OCI-LY1 (cell line): ENCODE results near the gene P4HTM.
A peak's percentile ranks its signal among the peaks of the same experiment; 100 is the strongest.

ENCODE experiments used
- H2AFZ ChIP-seq: fragments of 200-600 bp; sonication (generic), shearing (Covaris generic); 2 replicates; pipeline ENCODE4 v1.6.0; 2014; ENCODE audit warnings: antibody characterized with exemption, mild to moderate bottlenecking, low read length
- H3F3A ChIP-seq: fragments of 200-600 bp; sonication (generic), shearing (Covaris generic); 2 replicates; pipeline ENCODE4 v1.6.0; 2014; ENCODE audit warnings: mild to moderate bottlenecking, antibody characterized with exemption, low read length, moderate library complexity; ENCODE audit not compliant: insufficient read depth
- H3K27ac ChIP-seq: fragments of 200-600 bp; sonication (generic); 2 replicates; pipeline ENCODE4 v1.5.1; 2014; ENCODE audit warnings: low read length, mixed run types, mild to moderate bottlenecking, low read depth; ENCODE audit not compliant: poor library complexity, severe bottlenecking
- H3K27me3 ChIP-seq: fragments of 200-600 bp; sonication (generic); 2 replicates; pipeline ENCODE4 v1.6.0; 2014; ENCODE audit warnings: antibody characterized with exemption, mild to moderate bottlenecking, low read length, moderate library complexity; ENCODE audit not compliant: insufficient read depth
- H3K36me3 ChIP-seq: fragments of 200-600 bp; sonication (generic); 2 replicates; pipeline ENCODE4 v1.6.1; 2014; ENCODE audit warnings: mild to moderate bottlenecking, antibody characterized with exemption, low read length, moderate library complexity, mixed read lengths; ENCODE audit not compliant: insufficient read depth
- H3K4me1 ChIP-seq: fragments of 200-600 bp; sonication (generic); 2 replicates; pipeline ENCODE4 v1.5.1; 2014; ENCODE audit warnings: mild to moderate bottlenecking, low read length, moderate library complexity; ENCODE audit not compliant: insufficient read depth, severe bottlenecking
- H3K4me2 ChIP-seq: fragments of 200-600 bp; sonication (generic), shearing (Covaris generic); 2 replicates; pipeline ENCODE4 v1.6.1; 2014; ENCODE audit warnings: low read length
- H3K4me3 ChIP-seq: fragments of 200-600 bp; sonication (generic); 2 replicates; pipeline ENCODE4 v1.5.1; 2014; ENCODE audit warnings: low read length, low read depth, mild to moderate bottlenecking, mixed read lengths; ENCODE audit not compliant: poor library complexity, severe bottlenecking
- H3K79me2 ChIP-seq: fragments of 200-600 bp; shearing (Covaris generic); 2 replicates; pipeline ENCODE4 v1.6.1; 2016; ENCODE audit warnings: mixed run types, low read length, mixed read lengths; ENCODE audit not compliant: insufficient read depth
- H3K9ac ChIP-seq: fragments of 200-600 bp; sonication (generic), shearing (Covaris generic); 2 replicates; pipeline ENCODE4 v1.6.1; 2014; ENCODE audit warnings: mild to moderate bottlenecking, low read length, mixed read lengths
- H3K9me2 ChIP-seq: fragments of 200-600 bp; sonication (generic), shearing (Covaris generic); 2 replicates; pipeline ENCODE4 v1.6.1; 2014; ENCODE audit warnings: low read depth, mild to moderate bottlenecking, low read length, mixed read lengths
- H3K9me3 ChIP-seq: fragments of 200-600 bp; shearing (Covaris generic); 2 replicates; pipeline ENCODE4 v1.6.1; 2014; ENCODE audit warnings: low read length, mixed read lengths
- H4K20me1 ChIP-seq: fragments of 200-600 bp; sonication (generic), shearing (Covaris generic); 2 replicates; pipeline ENCODE4 v1.6.0; 2016; ENCODE audit warnings: mild to moderate bottlenecking, low read length; ENCODE audit not compliant: insufficient read depth
- CTCF ChIP-seq: fragments of 200-600 bp; sonication (generic), shearing (Covaris generic); IDR thresholded peaks from 2 replicates; pipeline ENCODE4 v1.5.1; 2017; ENCODE audit warnings: mild to moderate bottlenecking, antibody characterized with exemption, low read length, moderate library complexity, mixed read lengths
- EZH2 ChIP-seq: fragments of 200-600 bp; sonication (generic), shearing (Covaris generic); IDR thresholded peaks from 2 replicates; pipeline ENCODE4 v1.8.0; 2017; ENCODE audit warnings: borderline replicate concordance, mixed run types, mild to moderate bottlenecking, antibody characterized with exemption, low read length, moderate library complexity, mixed read lengths

P4HTM gene

GRCh38 chr3:49023775-49024174 is 33.7 kb downstream of the P4HTM start:
- no peaks in the 10 kb centered on the region for H3K27me3 ChIP-seq
- no peak overlapping the region for H3K4me3 ChIP-seq
- peaks cover 13% of the 10 kb centered on the region; the same call in 1 of the 2 replicates for H3K79me2 ChIP-seq
- no peaks in the 10 kb centered on the region for H3K9me3 ChIP-seq
- H3K9ac ChIP-seq, result no peak overlapping the region
- H3K36me3 ChIP-seq, result peaks cover 58% of the 10 kb centered on the region
- no peaks in the 10 kb centered on the region for H3F3A ChIP-seq
- no peak overlapping the region for H3K27ac ChIP-seq
- H3K4me2 ChIP-seq, result no peak overlapping the region
- H3K9me2 ChIP-seq, result no peaks in the 10 kb centered on the region
- no peaks in the 10 kb centered on the region for H4K20me1 ChIP-seq
- H2AFZ ChIP-seq, result no peak overlapping the region
- H3K4me1 ChIP-seq, result peaks cover 63% of the 10 kb centered on the region
- TF ChIP-seq EZH2, result no peak
- no peak for TF ChIP-seq CTCF

GRCh38 chr3:49024449-49024848 is 34.4 kb downstream of the P4HTM start:
- TF ChIP-seq CTCF (no peak), EZH2 (no peak)
- peaks cover 58% of the 10 kb centered on the region for H3K4me1 ChIP-seq
- no peaks in the 10 kb centered on the region for H3F3A ChIP-seq
- no peak overlapping the region for H3K27ac ChIP-seq
- peaks cover 59% of the 10 kb centered on the region for H3K36me3 ChIP-seq
- H3K9ac ChIP-seq, result no peak overlapping the region
- peaks cover 13% of the 10 kb centered on the region; the same call in 1 of the 2 replicates for H3K79me2 ChIP-seq
- H3K4me2 ChIP-seq, result no peak overlapping the region
- H3K27me3 ChIP-seq, result no peaks in the 10 kb centered on the region
- no peak overlapping the region for H3K4me3 ChIP-seq
- H4K20me1 ChIP-seq, result no peaks in the 10 kb centered on the region
- no peaks in the 10 kb centered on the region for H3K9me3 ChIP-seq
- H3K9me2 ChIP-seq, result no peaks in the 10 kb centered on the region
- H2AFZ ChIP-seq, result no peak overlapping the region

GRCh38 chr3:49025005-49025792 is 35.2 kb downstream of the P4HTM start:
- Histone ChIP-seq H2AFZ (no peak overlapping the region), H3K4me2 (no peak overlapping the region; the same call in 1 of the 2 replicates), H3K79me2 (peaks cover 6% of the 10 kb centered on the region; the same call in 1 of the 2 replicates), H3K4me3 (no peak overlapping the region), H3K36me3 (peaks cover 64% of the 10 kb centered on the region), H4K20me1 (no peaks in the 10 kb centered on the region), H3K27ac (peak overlapping the region; percentile 4), H3K9ac (no peak overlapping the region), H3K4me1 (peaks cover 54% of the 10 kb centered on the region), H3K9me2 (no peaks in the 10 kb centered on the region), H3F3A (0 out of 2 replicates have a peak, but pooled peaks cover 2% of the 10 kb centered on the region), H3K9me3 (no peaks in the 10 kb centered on the region), H3K27me3 (no peaks in the 10 kb centered on the region)
- TF ChIP-seq EZH2 (no peak), CTCF (no peak)
